Astrocyte (in vitro differentiated cells and primary cell): ENCODE data around the gene GDF2. TPM values are rescaled to one million over a fixed set of nuclear protein-coding genes. Genes with fewer than 3 reads are reported as not detected.

Experiments
- DNase-seq: peaks from one replicate; pipeline ENCODE4 v3.0.0-alpha.2; 2010; ENCODE audit warnings: low read depth
- FAIRE-seq: peaks from 2 replicates; lab custom pipeline; 2011; peaks lifted over from hg19 to GRCh38; lab: Jason Lieb, UNC
- H2AFZ ChIP-seq: 2 replicates; pipeline ENCODE4 v1.6.0; 2012; ENCODE audit warnings: low read depth, low read length, inconsistent platforms
- H3K27ac ChIP-seq: 2 replicates; pipeline ENCODE4 v1.5.1; 2011; ENCODE audit warnings: low read depth, low read length, inconsistent platforms
- H3K27me3 ChIP-seq: 2 replicates; pipeline ENCODE4 v1.6.0; 2011; ENCODE audit warnings: low read length, inconsistent platforms; ENCODE audit not compliant: insufficient read depth
- H3K36me3 ChIP-seq: 2 replicates; pipeline ENCODE4 v1.5.1; 2011; ENCODE audit warnings: low read length, inconsistent platforms; ENCODE audit not compliant: insufficient read depth
- H3K4me1 ChIP-seq: 2 replicates; pipeline ENCODE4 v1.5.1; 2011; ENCODE audit warnings: low read length, inconsistent platforms; ENCODE audit not compliant: insufficient read depth
- H3K4me2 ChIP-seq: 2 replicates; pipeline ENCODE4 v1.6.0; 2012; ENCODE audit warnings: low read length, inconsistent platforms
- H3K4me3 ChIP-seq: 2 replicates; pipeline ENCODE4 v1.5.1; 2011; ENCODE audit warnings: low read depth, mild to moderate bottlenecking, low read length, inconsistent platforms; ENCODE audit not compliant: insufficient read depth
- H3K79me2 ChIP-seq: 2 replicates; pipeline ENCODE4 v1.6.0; 2012; ENCODE audit warnings: mild to moderate bottlenecking, low read length, inconsistent platforms; ENCODE audit not compliant: insufficient read depth
- H3K9ac ChIP-seq: 2 replicates; pipeline ENCODE4 v1.6.0; 2012; ENCODE audit warnings: mild to moderate bottlenecking, low read length, inconsistent platforms
- H3K9me3 ChIP-seq: 2 replicates; pipeline ENCODE4 v1.5.1; 2012; ENCODE audit warnings: low read depth, mild to moderate bottlenecking, low read length, inconsistent platforms; ENCODE audit not compliant: insufficient read depth
- H4K20me1 ChIP-seq: 2 replicates; pipeline ENCODE4 v1.6.0; 2012; ENCODE audit warnings: low read length, inconsistent platforms; ENCODE audit not compliant: insufficient read depth
- H3K27ac Mint-ChIP-seq: one replicate; pipeline ENCODE4 v1.8.0; 2021; ENCODE audit warnings: mild to moderate bottlenecking, mixed read lengths; ENCODE audit not compliant: unreplicated experiment
- H3K27me3 Mint-ChIP-seq: one replicate; pipeline ENCODE4 v1.8.0; 2021; ENCODE audit warnings: low read depth, mixed read lengths; ENCODE audit not compliant: unreplicated experiment
- H3K36me3 Mint-ChIP-seq: one replicate; pipeline ENCODE4 v1.8.0; 2021; ENCODE audit warnings: low read depth, mixed read lengths; ENCODE audit not compliant: unreplicated experiment
- H3K4me1 Mint-ChIP-seq: one replicate; pipeline ENCODE4 v1.8.0; 2021; ENCODE audit warnings: low read depth, mixed read lengths; ENCODE audit not compliant: unreplicated experiment
- H3K4me3 Mint-ChIP-seq: one replicate; pipeline ENCODE4 v1.8.0; 2021; ENCODE audit warnings: mild to moderate bottlenecking, moderate library complexity, mixed read lengths; ENCODE audit not compliant: unreplicated experiment
- H3K9me3 Mint-ChIP-seq: one replicate; pipeline ENCODE4 v1.8.0; 2021; ENCODE audit warnings: mild to moderate bottlenecking, mixed read lengths; ENCODE audit not compliant: unreplicated experiment
- CTCF ChIP-seq: IDR thresholded peaks from 2 replicates; pipeline ENCODE4 v1.5.1; 2011; ENCODE audit warnings: low read depth, mild to moderate bottlenecking, inconsistent platforms, low read length, moderate library complexity; ENCODE audit not compliant: insufficient read depth
- EZH2 ChIP-seq: IDR thresholded peaks from 2 replicates; pipeline ENCODE4 v1.6.1; 2012; ENCODE audit warnings: mild to moderate bottlenecking, low read length, inconsistent platforms; ENCODE audit not compliant: insufficient read depth
- total RNA-seq: library from RNA; stranded (reverse); gene quantifications from 2 replicates; pipeline ENCODE4 v1.2.1, GENCODE V29; 2021

The GDF2 gene
- total RNA-seq, 1 donor from 2014 or later = not detected

DNA sequence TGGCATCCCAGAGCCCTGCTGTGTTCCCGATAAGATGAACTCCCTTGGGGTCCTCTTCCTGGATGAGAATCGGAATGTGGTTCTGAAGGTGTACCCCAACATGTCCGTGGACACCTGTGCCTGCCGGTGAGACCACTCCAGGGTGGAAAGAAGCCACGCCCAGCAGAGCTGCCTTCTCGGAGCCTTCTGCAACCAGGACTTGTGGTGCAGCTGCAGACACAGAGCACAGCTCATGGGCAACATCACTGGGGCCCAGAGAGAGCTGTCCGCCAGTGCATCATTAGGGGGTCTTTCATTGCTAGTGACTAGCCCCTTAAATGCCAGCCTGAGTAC is 9.6 kb upstream of the GDF2 start:
- TF ChIP-seq CTCF (no peak), EZH2 (no peak)
- peaks cover 5% of the 10 kb centered on the region for H3K4me1 Mint-ChIP-seq
- no peak overlapping the region for H3K27ac Mint-ChIP-seq
- Histone ChIP-seq H3K79me2 (no peaks in the 10 kb centered on the region), H3K9ac (no peak overlapping the region), H3K9me3 (no peaks in the 10 kb centered on the region), H3K4me2 (no peak overlapping the region), H3K27ac (no peak overlapping the region), H3K4me1 (no peaks in the 10 kb centered on the region), H3K27me3 (peaks cover 5% of the 10 kb centered on the region), H4K20me1 (no peaks in the 10 kb centered on the region), H3K36me3 (no peaks in the 10 kb centered on the region), H2AFZ (no peak overlapping the region), H3K4me3 (no peak overlapping the region)
- no peaks in the 10 kb centered on the region for H3K36me3 Mint-ChIP-seq
- DNase-seq (no peak), FAIRE-seq (no peak)
- H3K27me3 Mint-ChIP-seq = peaks cover 47% of the 10 kb centered on the region
- H3K9me3 Mint-ChIP-seq = no peaks in the 10 kb centered on the region
- no peak overlapping the region for H3K4me3 Mint-ChIP-seq

DNA sequence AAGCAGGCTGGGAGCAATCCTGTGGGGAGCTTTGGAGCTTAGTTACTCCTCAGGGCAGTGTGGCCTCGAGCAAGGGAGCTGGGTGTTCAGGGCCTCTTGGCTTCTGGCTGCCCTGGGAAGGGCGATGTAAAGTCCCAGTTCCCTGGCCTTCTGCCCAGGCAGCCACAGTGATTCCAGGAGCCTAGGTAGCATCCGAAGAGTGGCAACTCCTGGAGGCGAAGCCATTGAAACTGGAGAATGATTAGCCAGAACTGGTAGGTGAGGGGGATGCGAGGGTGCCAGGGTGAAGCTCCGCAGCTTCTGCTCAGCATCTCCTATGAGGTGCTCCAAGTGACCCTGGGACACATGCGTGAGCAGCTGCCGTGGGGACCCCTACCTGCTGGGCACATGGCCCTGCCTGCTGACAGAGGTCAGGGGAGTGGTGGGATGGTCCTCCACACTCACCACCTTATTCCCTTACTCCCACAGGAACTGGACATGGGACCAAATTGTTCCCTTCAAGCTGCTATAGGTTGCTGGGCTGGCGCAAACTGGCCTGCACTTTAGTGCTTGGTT is 7.8 kb upstream of the GDF2 start:
- Histone ChIP-seq H3K79me2 (no peaks in the 10 kb centered on the region), H3K4me1 (no peaks in the 10 kb centered on the region), H3K4me3 (no peak overlapping the region), H3K27ac (no peak overlapping the region), H2AFZ (no peak overlapping the region), H3K9ac (no peak overlapping the region), H3K27me3 (peaks cover 3% of the 10 kb centered on the region), H3K36me3 (no peaks in the 10 kb centered on the region), H4K20me1 (no peaks in the 10 kb centered on the region), H3K4me2 (no peak overlapping the region), H3K9me3 (no peaks in the 10 kb centered on the region)
- Mint-ChIP-seq H3K36me3 (no peaks in the 10 kb centered on the region), H3K27me3 (peaks cover 38% of the 10 kb centered on the region), H3K9me3 (no peaks in the 10 kb centered on the region), H3K27ac (no peak overlapping the region), H3K4me3 (no peak overlapping the region), H3K4me1 (peaks cover 5% of the 10 kb centered on the region)
- FAIRE-seq (no peak), DNase-seq (no peak)
- TF ChIP-seq EZH2 = no peak
- TF ChIP-seq CTCF = no peak

- Mint-ChIP-seq H3K36me3 (no peaks in the 10 kb centered on the region), H3K27ac (no peak overlapping the region), H3K4me3 (no peak overlapping the region), H3K4me1 (peaks cover 5% of the 10 kb centered on the region), H3K9me3 (no peaks in the 10 kb centered on the region), H3K27me3 (peaks cover 44% of the 10 kb centered on the region)
- no peaks in the 10 kb centered on the region for H4K20me1 ChIP-seq
- H3K36me3 ChIP-seq = no peaks in the 10 kb centered on the region
- H3K4me2 ChIP-seq = no peak overlapping the region
- no peaks in the 10 kb centered on the region for H3K9me3 ChIP-seq
- H2AFZ ChIP-seq = no peak overlapping the region
- no peak for TF ChIP-seq EZH2
- TF ChIP-seq CTCF = no peak
- FAIRE-seq = no peak
- no peak overlapping the region for H3K27ac ChIP-seq
- H3K4me1 ChIP-seq = no peaks in the 10 kb centered on the region
- no peak overlapping the region for H3K4me3 ChIP-seq
- H3K9ac ChIP-seq = no peak overlapping the region
- H3K79me2 ChIP-seq = no peaks in the 10 kb centered on the region
- peaks cover 2% of the 10 kb centered on the region for H3K27me3 ChIP-seq
- DNase-seq = no peak
Observed at GRCh38 chr10:47315421-47315820, 6.8 kb upstream of the GDF2 start.
